ENCODE data around the gene WFIKKN1.

DNA sequence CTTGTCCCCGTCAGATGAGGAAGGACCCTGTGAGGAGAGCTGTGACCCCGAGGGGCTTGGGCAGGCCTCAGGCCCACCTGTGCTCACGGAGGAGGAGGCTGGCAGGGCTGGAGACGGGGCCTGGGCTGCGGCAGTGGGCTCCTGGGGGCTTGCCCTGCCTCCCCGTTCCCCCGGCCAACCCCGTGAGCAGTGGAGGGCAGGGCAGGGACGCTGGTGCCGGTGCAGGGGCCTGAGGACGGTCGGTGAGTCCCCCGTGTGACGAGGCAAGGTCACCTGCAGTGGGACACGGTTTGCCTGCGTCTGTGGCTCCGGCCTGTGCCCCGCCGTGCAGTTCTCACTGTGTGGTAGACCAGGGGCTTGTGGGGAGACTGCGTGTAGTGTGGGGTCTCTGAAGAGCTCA lies 28.8 kb downstream of the WFIKKN1 start:
- TF ChIP-seq, protein P1, sequence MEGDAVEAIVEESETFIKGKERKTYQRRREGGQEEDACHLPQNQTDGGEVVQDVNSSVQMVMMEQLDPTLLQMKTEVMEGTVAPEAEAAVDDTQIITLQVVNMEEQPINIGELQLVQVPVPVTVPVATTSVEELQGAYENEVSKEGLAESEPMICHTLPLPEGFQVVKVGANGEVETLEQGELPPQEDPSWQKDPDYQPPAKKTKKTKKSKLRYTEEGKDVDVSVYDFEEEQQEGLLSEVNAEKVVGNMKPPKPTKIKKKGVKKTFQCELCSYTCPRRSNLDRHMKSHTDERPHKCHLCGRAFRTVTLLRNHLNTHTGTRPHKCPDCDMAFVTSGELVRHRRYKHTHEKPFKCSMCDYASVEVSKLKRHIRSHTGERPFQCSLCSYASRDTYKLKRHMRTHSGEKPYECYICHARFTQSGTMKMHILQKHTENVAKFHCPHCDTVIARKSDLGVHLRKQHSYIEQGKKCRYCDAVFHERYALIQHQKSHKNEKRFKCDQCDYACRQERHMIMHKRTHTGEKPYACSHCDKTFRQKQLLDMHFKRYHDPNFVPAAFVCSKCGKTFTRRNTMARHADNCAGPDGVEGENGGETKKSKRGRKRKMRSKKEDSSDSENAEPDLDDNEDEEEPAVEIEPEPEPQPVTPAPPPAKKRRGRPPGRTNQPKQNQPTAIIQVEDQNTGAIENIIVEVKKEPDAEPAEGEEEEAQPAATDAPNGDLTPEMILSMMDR (IDR thresholded peaks at IDR 0.05; ENCODE audit: poor library complexity), result no peak
- no peak for TF ChIP-seq EZH2phosphoT487 (IDR thresholded peaks at IDR 0.05; ENCODE audit: low read depth, severe bottlenecking, unreplicated experiment)
- no peak for TF ChIP-seq EZH2 (IDR thresholded peaks at IDR 0.05; ENCODE audit: borderline replicate concordance)
